Astrocyte (in vitro differentiated cells and primary cell): ENCODE results near the gene THSD7B. TPM values are rescaled to one million over a fixed set of nuclear protein-coding genes. Genes with fewer than 3 reads are reported as not detected.

Experiments
- DNase-seq: peaks from one replicate; pipeline ENCODE4 v3.0.0-alpha.2; 2010; ENCODE audit warnings: low read depth
- FAIRE-seq: peaks from 2 replicates; lab custom pipeline; 2011; peaks lifted over from hg19 to GRCh38; lab: Jason Lieb, UNC
- H2AFZ ChIP-seq: 2 replicates; pipeline ENCODE4 v1.6.0; 2012; ENCODE audit warnings: low read depth, low read length, inconsistent platforms
- H3K27ac ChIP-seq: 2 replicates; pipeline ENCODE4 v1.5.1; 2011; ENCODE audit warnings: low read depth, low read length, inconsistent platforms
- H3K27me3 ChIP-seq: 2 replicates; pipeline ENCODE4 v1.6.0; 2011; ENCODE audit warnings: low read length, inconsistent platforms; ENCODE audit not compliant: insufficient read depth
- H3K36me3 ChIP-seq: 2 replicates; pipeline ENCODE4 v1.5.1; 2011; ENCODE audit warnings: low read length, inconsistent platforms; ENCODE audit not compliant: insufficient read depth
- H3K4me1 ChIP-seq: 2 replicates; pipeline ENCODE4 v1.5.1; 2011; ENCODE audit warnings: low read length, inconsistent platforms; ENCODE audit not compliant: insufficient read depth
- H3K4me2 ChIP-seq: 2 replicates; pipeline ENCODE4 v1.6.0; 2012; ENCODE audit warnings: low read length, inconsistent platforms
- H3K4me3 ChIP-seq: 2 replicates; pipeline ENCODE4 v1.5.1; 2011; ENCODE audit warnings: low read depth, mild to moderate bottlenecking, low read length, inconsistent platforms; ENCODE audit not compliant: insufficient read depth
- H3K79me2 ChIP-seq: 2 replicates; pipeline ENCODE4 v1.6.0; 2012; ENCODE audit warnings: mild to moderate bottlenecking, low read length, inconsistent platforms; ENCODE audit not compliant: insufficient read depth
- H3K9ac ChIP-seq: 2 replicates; pipeline ENCODE4 v1.6.0; 2012; ENCODE audit warnings: mild to moderate bottlenecking, low read length, inconsistent platforms
- H3K9me3 ChIP-seq: 2 replicates; pipeline ENCODE4 v1.5.1; 2012; ENCODE audit warnings: low read depth, mild to moderate bottlenecking, low read length, inconsistent platforms; ENCODE audit not compliant: insufficient read depth
- H4K20me1 ChIP-seq: 2 replicates; pipeline ENCODE4 v1.6.0; 2012; ENCODE audit warnings: low read length, inconsistent platforms; ENCODE audit not compliant: insufficient read depth
- H3K27ac Mint-ChIP-seq: one replicate; pipeline ENCODE4 v1.8.0; 2021; ENCODE audit warnings: mild to moderate bottlenecking, mixed read lengths; ENCODE audit not compliant: unreplicated experiment
- H3K27me3 Mint-ChIP-seq: one replicate; pipeline ENCODE4 v1.8.0; 2021; ENCODE audit warnings: low read depth, mixed read lengths; ENCODE audit not compliant: unreplicated experiment
- H3K36me3 Mint-ChIP-seq: one replicate; pipeline ENCODE4 v1.8.0; 2021; ENCODE audit warnings: low read depth, mixed read lengths; ENCODE audit not compliant: unreplicated experiment
- H3K4me1 Mint-ChIP-seq: one replicate; pipeline ENCODE4 v1.8.0; 2021; ENCODE audit warnings: low read depth, mixed read lengths; ENCODE audit not compliant: unreplicated experiment
- H3K4me3 Mint-ChIP-seq: one replicate; pipeline ENCODE4 v1.8.0; 2021; ENCODE audit warnings: mild to moderate bottlenecking, moderate library complexity, mixed read lengths; ENCODE audit not compliant: unreplicated experiment
- H3K9me3 Mint-ChIP-seq: one replicate; pipeline ENCODE4 v1.8.0; 2021; ENCODE audit warnings: mild to moderate bottlenecking, mixed read lengths; ENCODE audit not compliant: unreplicated experiment
- EZH2 ChIP-seq: IDR thresholded peaks from 2 replicates; pipeline ENCODE4 v1.6.1; 2012; ENCODE audit warnings: mild to moderate bottlenecking, low read length, inconsistent platforms; ENCODE audit not compliant: insufficient read depth
- total RNA-seq: library from RNA; stranded (reverse); gene quantifications from 2 replicates; pipeline ENCODE4 v1.2.1, GENCODE V29; 2021
- TF ChIP-seq, protein P1 (sequence below): IDR thresholded peaks from 2 replicates; pipeline ENCODE4 v1.5.1; 2011; ENCODE audit warnings: low read depth, mild to moderate bottlenecking, inconsistent platforms, low read length, moderate library complexity; ENCODE audit not compliant: insufficient read depth

THSD7B gene
- total RNA-seq, 1 donor from 2014 or later = 0.18 TPM

DNA sequence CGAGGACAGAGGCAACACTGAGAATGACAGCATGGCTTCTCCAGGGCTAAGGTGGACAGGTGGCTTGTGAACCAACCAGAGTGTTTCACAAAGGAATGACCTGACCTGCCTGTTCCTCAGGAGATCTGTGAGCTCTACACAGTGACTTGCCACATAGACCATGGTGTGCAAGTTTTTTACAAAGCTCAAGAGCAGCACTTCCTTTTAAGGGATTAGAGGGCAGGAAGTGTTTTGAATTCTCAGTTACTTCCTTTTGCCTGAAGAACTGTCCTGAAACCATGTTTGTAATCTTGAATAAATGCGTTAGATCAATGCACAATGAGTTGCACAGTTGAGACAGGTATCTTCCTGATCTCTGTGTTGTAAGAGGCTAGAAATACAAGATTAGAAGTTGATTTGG, 421.9 kb downstream of the THSD7B start:
- H3K9ac ChIP-seq = no peak overlapping the region
- no peak overlapping the region for H3K27ac ChIP-seq
- no peak overlapping the region for H2AFZ ChIP-seq
- H3K9me3 ChIP-seq = no peaks in the 10 kb centered on the region
- H3K36me3 ChIP-seq = no peaks in the 10 kb centered on the region
- Mint-ChIP-seq H3K4me3 (no peak overlapping the region), H3K27ac (no peak overlapping the region), H3K27me3 (no peaks in the 10 kb centered on the region), H3K9me3 (peaks cover 3% of the 10 kb centered on the region), H3K36me3 (no peaks in the 10 kb centered on the region), H3K4me1 (peaks cover 1% of the 10 kb centered on the region)
- no peak for TF ChIP-seq EZH2
- H3K4me3 ChIP-seq = no peak overlapping the region
- no peak for DNase-seq
- no peak for FAIRE-seq
- no peaks in the 10 kb centered on the region for H3K27me3 ChIP-seq
- H3K4me2 ChIP-seq = no peak overlapping the region
- no peaks in the 10 kb centered on the region for H4K20me1 ChIP-seq
- H3K79me2 ChIP-seq = no peaks in the 10 kb centered on the region
- H3K4me1 ChIP-seq = no peaks in the 10 kb centered on the region

DNA sequence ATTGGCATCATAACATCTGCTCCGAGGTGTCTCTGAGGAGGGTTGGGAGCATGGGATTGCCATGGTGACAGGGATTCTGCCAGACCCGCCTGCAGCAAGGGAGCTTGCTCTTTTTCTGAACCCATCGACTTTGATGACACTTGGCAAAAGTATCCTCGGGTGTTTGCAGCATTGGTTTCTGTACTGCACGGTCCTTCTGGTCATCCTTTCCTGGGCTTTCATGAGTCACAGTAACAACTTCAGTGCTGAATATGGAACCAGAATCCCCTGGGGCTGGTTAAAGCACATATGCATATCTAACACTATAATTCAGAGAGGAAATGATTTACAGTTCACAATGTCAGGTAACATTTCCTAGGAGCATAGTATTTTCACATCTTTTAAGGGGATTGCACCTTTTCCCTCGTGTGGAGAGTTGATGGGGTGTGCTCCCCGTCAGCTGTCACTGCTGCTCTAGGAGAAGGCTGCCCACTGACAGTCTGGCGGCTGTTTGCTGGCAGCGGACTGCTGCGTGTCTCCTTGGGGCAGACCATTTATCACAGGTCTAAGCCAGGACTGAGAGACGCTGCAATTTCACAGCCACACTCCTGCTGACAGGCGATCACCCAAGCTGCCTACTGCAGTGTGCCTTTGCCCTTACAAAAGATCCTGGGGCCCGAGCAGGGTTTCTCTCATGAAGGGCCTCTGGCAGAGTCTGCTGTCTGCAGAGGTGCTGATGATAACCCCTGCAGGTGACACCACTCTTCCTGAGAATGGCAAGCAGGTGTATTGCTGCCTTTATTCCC, 425.3 kb downstream of the THSD7B start:
- H3K36me3 Mint-ChIP-seq = no peaks in the 10 kb centered on the region
- peaks cover 13% of the 10 kb centered on the region for H3K4me1 Mint-ChIP-seq
- H3K27me3 ChIP-seq = no peaks in the 10 kb centered on the region
- H3K36me3 ChIP-seq = no peaks in the 10 kb centered on the region
- H3K27ac ChIP-seq = no peak overlapping the region
- DNase-seq (no peak), FAIRE-seq (no peak)
- H3K4me1 ChIP-seq = no peaks in the 10 kb centered on the region
- H2AFZ ChIP-seq = no peak overlapping the region
- no peak overlapping the region for H3K4me3 ChIP-seq
- no peaks in the 10 kb centered on the region for H3K27me3 Mint-ChIP-seq
- no peaks in the 10 kb centered on the region for H4K20me1 ChIP-seq
- H3K9ac ChIP-seq = no peak overlapping the region
- no peak overlapping the region for H3K4me2 ChIP-seq
- no peak overlapping the region for H3K27ac Mint-ChIP-seq
- peaks cover 3% of the 10 kb centered on the region for H3K9me3 Mint-ChIP-seq
- TF ChIP-seq EZH2 = no peak
- no peak overlapping the region for H3K4me3 Mint-ChIP-seq
- H3K9me3 ChIP-seq = no peaks in the 10 kb centered on the region
- no peaks in the 10 kb centered on the region for H3K79me2 ChIP-seq

DNA sequence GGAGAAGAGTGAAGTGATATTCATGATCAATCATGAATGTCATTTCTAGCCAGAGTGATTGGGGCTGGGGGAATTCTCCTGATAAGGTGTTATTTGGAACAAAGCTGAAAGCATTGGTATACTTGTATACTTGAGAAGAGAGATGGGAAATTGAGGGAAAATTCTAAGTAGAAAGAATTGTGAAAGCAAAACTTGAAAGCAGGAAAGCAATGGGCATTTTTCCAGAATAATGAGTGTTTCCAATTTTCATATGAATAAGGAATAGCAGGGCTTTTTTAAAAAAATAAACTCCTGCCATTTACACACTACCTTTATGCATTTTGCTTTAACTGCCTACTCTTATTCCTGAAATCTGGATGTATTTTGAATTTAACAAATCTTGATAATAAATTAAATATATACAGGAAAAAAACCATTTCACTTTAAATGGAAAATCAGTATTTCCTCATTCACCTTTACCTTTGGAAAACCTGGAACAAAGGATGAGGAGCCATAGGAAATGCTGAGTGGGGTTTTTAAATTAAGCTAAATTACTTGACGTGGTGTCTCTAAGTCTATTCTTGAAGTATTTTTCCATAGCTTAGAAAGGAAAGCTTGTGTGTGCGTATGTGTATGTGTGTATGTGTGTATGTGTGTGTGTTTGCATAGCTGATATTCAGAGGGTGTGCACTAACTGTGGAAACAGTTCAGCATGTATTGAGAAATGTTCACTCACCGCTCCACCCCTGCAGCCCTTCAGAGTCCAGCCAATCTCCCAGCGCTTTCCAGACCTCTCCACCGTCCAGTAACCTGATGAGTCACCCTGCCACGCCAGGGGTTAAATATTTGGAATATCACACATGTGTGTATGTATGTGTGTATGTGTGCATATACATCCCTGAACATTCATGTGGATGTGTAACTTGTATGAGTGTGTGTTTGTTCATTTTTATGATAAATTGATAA, 427.3 kb downstream of the THSD7B start:
- FAIRE-seq = no peak
- Mint-ChIP-seq H3K27me3 (peaks cover 1% of the 10 kb centered on the region), H3K36me3 (no peaks in the 10 kb centered on the region), H3K4me3 (no peak overlapping the region), H3K27ac (no peak overlapping the region), H3K4me1 (peaks cover 13% of the 10 kb centered on the region), H3K9me3 (no peaks in the 10 kb centered on the region)
- Histone ChIP-seq H3K4me1 (no peaks in the 10 kb centered on the region), H3K36me3 (no peaks in the 10 kb centered on the region), H3K27me3 (no peaks in the 10 kb centered on the region), H3K4me3 (no peak overlapping the region), H3K27ac (no peak overlapping the region), H3K9ac (no peak overlapping the region), H3K4me2 (peak overlapping the region; percentile 15), H4K20me1 (no peaks in the 10 kb centered on the region), H2AFZ (no peak overlapping the region), H3K79me2 (no peaks in the 10 kb centered on the region), H3K9me3 (no peaks in the 10 kb centered on the region)
- peak; percentile 52 for DNase-seq
- no peak for TF ChIP-seq EZH2
- TF ChIP-seq, protein P1, sequence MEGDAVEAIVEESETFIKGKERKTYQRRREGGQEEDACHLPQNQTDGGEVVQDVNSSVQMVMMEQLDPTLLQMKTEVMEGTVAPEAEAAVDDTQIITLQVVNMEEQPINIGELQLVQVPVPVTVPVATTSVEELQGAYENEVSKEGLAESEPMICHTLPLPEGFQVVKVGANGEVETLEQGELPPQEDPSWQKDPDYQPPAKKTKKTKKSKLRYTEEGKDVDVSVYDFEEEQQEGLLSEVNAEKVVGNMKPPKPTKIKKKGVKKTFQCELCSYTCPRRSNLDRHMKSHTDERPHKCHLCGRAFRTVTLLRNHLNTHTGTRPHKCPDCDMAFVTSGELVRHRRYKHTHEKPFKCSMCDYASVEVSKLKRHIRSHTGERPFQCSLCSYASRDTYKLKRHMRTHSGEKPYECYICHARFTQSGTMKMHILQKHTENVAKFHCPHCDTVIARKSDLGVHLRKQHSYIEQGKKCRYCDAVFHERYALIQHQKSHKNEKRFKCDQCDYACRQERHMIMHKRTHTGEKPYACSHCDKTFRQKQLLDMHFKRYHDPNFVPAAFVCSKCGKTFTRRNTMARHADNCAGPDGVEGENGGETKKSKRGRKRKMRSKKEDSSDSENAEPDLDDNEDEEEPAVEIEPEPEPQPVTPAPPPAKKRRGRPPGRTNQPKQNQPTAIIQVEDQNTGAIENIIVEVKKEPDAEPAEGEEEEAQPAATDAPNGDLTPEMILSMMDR = no peak
